ENCODE measurements around the gene OPRD1.

The OPRD1 gene

GRCh38 chr1:28897789-28898188, 85.8 kb downstream of the OPRD1 start:
- Histone ChIP-seq H3K27me3 (replicated peaks; ENCODE audit: control insufficient read depth, insufficient read depth, low read length) (no peaks in the 10 kb centered on the region), H3K4me3 (ENCODE audit: low read length) (no peak overlapping the region), H3K36me3 (ENCODE audit: control insufficient read depth, insufficient read depth, low read length, severe bottlenecking) (no peaks in the 10 kb centered on the region), H3K9me3 (ENCODE audit: control insufficient read depth, low read length) (no peaks in the 10 kb centered on the region), H3K4me1 (ENCODE audit: control insufficient read depth, insufficient read depth, low read length) (peaks cover 14% of the 10 kb centered on the region), H3K9ac (ENCODE audit: low read length) (no peak overlapping the region)
- no peak for DNase-seq (ENCODE audit: low read depth)

- H3K4me1 ChIP-seq (ENCODE audit: control insufficient read depth, insufficient read depth, low read length) = peaks cover 14% of the 10 kb centered on the region
- no peak overlapping the region for H3K4me3 ChIP-seq (ENCODE audit: low read length)
- H3K36me3 ChIP-seq (ENCODE audit: control insufficient read depth, insufficient read depth, low read length, severe bottlenecking) = no peaks in the 10 kb centered on the region
- no peak for DNase-seq (ENCODE audit: low read depth)
- no peaks in the 10 kb centered on the region for H3K27me3 ChIP-seq (replicated peaks; ENCODE audit: control insufficient read depth, insufficient read depth, low read length)
- H3K9ac ChIP-seq (ENCODE audit: low read length) = no peak overlapping the region
- H3K9me3 ChIP-seq (ENCODE audit: control insufficient read depth, low read length) = no peaks in the 10 kb centered on the region
Observed at GRCh38 chr1:28898405-28898881, 86.5 kb downstream of the OPRD1 start.

DNA sequence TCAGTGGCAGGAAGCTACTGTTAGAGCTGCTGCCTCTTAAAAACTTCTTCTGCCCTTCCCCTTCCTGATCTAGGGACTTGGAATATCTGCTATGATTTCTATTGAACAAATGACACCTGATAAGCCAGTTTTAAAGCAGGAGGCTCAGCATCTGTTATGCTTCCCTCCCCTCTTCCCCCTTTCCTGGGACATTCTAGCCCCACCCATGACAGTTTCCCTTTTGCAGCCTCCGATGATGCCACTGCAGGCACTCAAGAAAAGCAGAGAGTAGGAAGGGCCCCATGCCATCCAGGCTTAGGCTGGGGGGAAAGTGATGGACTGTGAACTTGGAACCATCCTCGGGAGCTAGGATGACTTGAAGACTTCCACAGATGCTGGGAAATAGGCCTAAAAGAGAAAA, 87.3 kb downstream of the OPRD1 start:
- peaks cover 14% of the 10 kb centered on the region for H3K4me1 ChIP-seq (ENCODE audit: control insufficient read depth, insufficient read depth, low read length)
- no peak overlapping the region for H3K9ac ChIP-seq (ENCODE audit: low read length)
- no peak for DNase-seq (ENCODE audit: low read depth)
- no peaks in the 10 kb centered on the region for H3K36me3 ChIP-seq (ENCODE audit: control insufficient read depth, insufficient read depth, low read length, severe bottlenecking)
- H3K9me3 ChIP-seq (ENCODE audit: control insufficient read depth, low read length) = no peaks in the 10 kb centered on the region
- no peak overlapping the region for H3K4me3 ChIP-seq (ENCODE audit: low read length)
- H3K27me3 ChIP-seq (replicated peaks; ENCODE audit: control insufficient read depth, insufficient read depth, low read length) = no peaks in the 10 kb centered on the region

GRCh38 chr1:28900562-28900961, 88.6 kb downstream of the OPRD1 start:
- Histone ChIP-seq H3K9me3 (ENCODE audit: control insufficient read depth, low read length) (no peaks in the 10 kb centered on the region), H3K4me1 (ENCODE audit: control insufficient read depth, insufficient read depth, low read length) (peaks cover 14% of the 10 kb centered on the region), H3K36me3 (ENCODE audit: control insufficient read depth, insufficient read depth, low read length, severe bottlenecking) (no peaks in the 10 kb centered on the region), H3K9ac (ENCODE audit: low read length) (no peak overlapping the region), H3K27me3 (replicated peaks; ENCODE audit: control insufficient read depth, insufficient read depth, low read length) (no peaks in the 10 kb centered on the region), H3K4me3 (ENCODE audit: low read length) (no peak overlapping the region)
- DNase-seq (ENCODE audit: low read depth) = no peak

DNA sequence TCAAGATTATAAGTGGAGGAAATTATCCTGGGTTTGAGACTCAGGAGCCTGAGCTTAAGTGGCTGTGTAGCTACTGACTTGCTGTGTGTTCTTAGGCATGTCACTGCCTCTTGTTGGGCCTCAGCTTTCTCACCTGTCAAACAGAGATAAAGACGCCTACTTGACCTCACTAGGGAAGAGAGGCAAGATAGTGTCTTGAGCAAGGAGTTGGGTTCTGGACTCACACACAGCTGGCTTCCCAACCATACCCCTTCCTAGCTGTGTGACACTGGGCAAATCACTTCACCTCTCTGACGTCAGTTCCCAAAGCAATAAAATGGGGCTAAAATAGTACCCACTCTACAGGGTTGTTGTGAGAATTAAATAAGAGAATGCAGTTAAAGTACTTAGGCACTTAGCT, 90.8 kb downstream of the OPRD1 start:
- Histone ChIP-seq H3K27me3 (replicated peaks; ENCODE audit: control insufficient read depth, insufficient read depth, low read length) (no peaks in the 10 kb centered on the region), H3K9me3 (ENCODE audit: control insufficient read depth, low read length) (no peaks in the 10 kb centered on the region), H3K4me3 (ENCODE audit: low read length) (no peak overlapping the region), H3K4me1 (ENCODE audit: control insufficient read depth, insufficient read depth, low read length) (peaks cover 14% of the 10 kb centered on the region), H3K36me3 (ENCODE audit: control insufficient read depth, insufficient read depth, low read length, severe bottlenecking) (no peaks in the 10 kb centered on the region), H3K9ac (ENCODE audit: low read length) (no peak overlapping the region)
- no peak for DNase-seq (ENCODE audit: low read depth)

- H3K4me3 ChIP-seq (ENCODE audit: low read length) = no peak overlapping the region
Observed at GRCh38 chr1:28905921-28906666, 94.1 kb downstream of the OPRD1 start.

DNA sequence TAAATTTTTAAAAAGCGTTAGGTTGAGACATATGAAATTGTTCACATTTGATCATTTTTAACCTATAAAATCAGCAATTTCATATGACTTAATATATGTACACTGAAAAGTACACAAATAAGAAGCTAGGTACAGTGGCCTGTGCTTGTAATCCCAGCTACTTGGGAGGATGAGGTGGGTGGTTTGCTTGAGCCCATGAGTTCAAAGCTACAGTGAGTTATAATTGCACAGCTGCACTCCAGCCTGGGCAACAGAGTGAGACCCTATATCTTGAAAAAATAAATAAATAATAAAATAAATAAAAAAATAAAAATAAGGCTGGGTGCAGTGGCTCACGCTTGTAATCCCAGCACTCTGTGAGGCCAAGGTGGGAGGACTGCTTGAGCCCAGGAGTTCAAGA, 97.2 kb downstream of the OPRD1 start:
- H3K9me3 ChIP-seq (ENCODE audit: control insufficient read depth, low read length) = no peaks in the 10 kb centered on the region
- no peak overlapping the region for H3K4me3 ChIP-seq (ENCODE audit: low read length)
- no peak for DNase-seq (ENCODE audit: low read depth)
- H3K4me1 ChIP-seq (ENCODE audit: control insufficient read depth, insufficient read depth, low read length) = peaks cover 3% of the 10 kb centered on the region
- H3K36me3 ChIP-seq (ENCODE audit: control insufficient read depth, insufficient read depth, low read length, severe bottlenecking) = no peaks in the 10 kb centered on the region
- no peaks in the 10 kb centered on the region for H3K27me3 ChIP-seq (replicated peaks; ENCODE audit: control insufficient read depth, insufficient read depth, low read length)
- no peak overlapping the region for H3K9ac ChIP-seq (ENCODE audit: low read length)

More at GRCh38 chr1:28905921-28906666, 94.1 kb downstream of the OPRD1 start:
- H3K9me3 ChIP-seq (ENCODE audit: control insufficient read depth, low read length) = no peaks in the 10 kb centered on the region
- no peaks in the 10 kb centered on the region for H3K4me1 ChIP-seq (ENCODE audit: control insufficient read depth, insufficient read depth, low read length)
- DNase-seq (ENCODE audit: low read depth) = no peak
- H3K9ac ChIP-seq (ENCODE audit: low read length) = no peak overlapping the region
- no peaks in the 10 kb centered on the region for H3K36me3 ChIP-seq (ENCODE audit: control insufficient read depth, insufficient read depth, low read length, severe bottlenecking)
- no peaks in the 10 kb centered on the region for H3K27me3 ChIP-seq (replicated peaks; ENCODE audit: control insufficient read depth, insufficient read depth, low read length)

- Histone ChIP-seq H3K4me1 (ENCODE audit: control insufficient read depth, insufficient read depth, low read length) (peaks cover 11% of the 10 kb centered on the region), H3K9ac (ENCODE audit: low read length) (no peak overlapping the region), H3K9me3 (ENCODE audit: control insufficient read depth, low read length) (no peaks in the 10 kb centered on the region), H3K27me3 (replicated peaks; ENCODE audit: control insufficient read depth, insufficient read depth, low read length) (no peaks in the 10 kb centered on the region), H3K36me3 (ENCODE audit: control insufficient read depth, insufficient read depth, low read length, severe bottlenecking) (no peaks in the 10 kb centered on the region), H3K4me3 (ENCODE audit: low read length) (no peak overlapping the region)
- no peak for DNase-seq (ENCODE audit: low read depth)
Observed at GRCh38 chr1:28910379-28911115, 98.6 kb downstream of the OPRD1 start.

- H3K9me3 ChIP-seq (ENCODE audit: control insufficient read depth, low read length) = no peaks in the 10 kb centered on the region
- H3K27me3 ChIP-seq (replicated peaks; ENCODE audit: control insufficient read depth, insufficient read depth, low read length) = no peaks in the 10 kb centered on the region
- H3K4me3 ChIP-seq (ENCODE audit: low read length) = peak overlapping the region; percentile 84
- DNase-seq (ENCODE audit: low read depth) = no peak
- H3K9ac ChIP-seq (ENCODE audit: low read length) = peak overlapping the region; percentile 69
- H3K4me1 ChIP-seq (ENCODE audit: control insufficient read depth, insufficient read depth, low read length) = peaks cover 17% of the 10 kb centered on the region
- no peaks in the 10 kb centered on the region for H3K36me3 ChIP-seq (ENCODE audit: control insufficient read depth, insufficient read depth, low read length, severe bottlenecking)
Observed at GRCh38 chr1:28913786-28914227, 101.8 kb downstream of the OPRD1 start.

- Histone ChIP-seq H3K4me3 (ENCODE audit: low read length) (peak within 1 kb of the TSS; percentile 84), H3K9me3 (ENCODE audit: control insufficient read depth, low read length) (no peaks in the 10 kb centered on the region), H3K36me3 (ENCODE audit: control insufficient read depth, insufficient read depth, low read length, severe bottlenecking) (no peaks in the 10 kb centered on the region), H3K4me1 (ENCODE audit: control insufficient read depth, insufficient read depth, low read length) (peaks cover 17% of the 10 kb centered on the region), H3K9ac (ENCODE audit: low read length) (peak within 1 kb of the TSS; percentile 74), H3K27me3 (replicated peaks; ENCODE audit: control insufficient read depth, insufficient read depth, low read length) (no peaks in the 10 kb centered on the region)
- DNase-seq (ENCODE audit: low read depth) = peak; percentile 96
Observed at GRCh38 chr1:28914228-28915030, 102.5 kb downstream of the OPRD1 start, which contains the start of gene EPB41. Gene EPB41 (plus strand): TSS chr1:28914569. CDS start chr1:28987438, 72,869 bp downstream.
